Gastrocnemius medialis (tissue), 4 donors: ENCODE results near the gene PPP2R2B.

Source experiments
- POLR2A ChIP-seq, 2 donors: fragments of 450-650 bp; IDR thresholded peaks; one replicate each; pipeline ENCODE4 v1.6.1; 2017; ENCODE audit warnings: antibody characterized with exemption in 2 of 2, mild to moderate bottlenecking in 2 of 2, moderate library complexity in 2 of 2
- TF ChIP-seq, protein P1 (sequence below), 5 experiments: fragments of 450-650 bp in 3 of 5; fragments of 200-600 bp in 2 of 5; sonication (generic) in 2 of 5; IDR thresholded peaks in 4 of 5; conservative IDR thresholded peaks in 1 of 5; 1 replicate in 4 of 5; 2 replicates in 1 of 5; pipeline ENCODE4 v1.5.1; 2016 to 2019; ENCODE audit warnings: antibody characterized with exemption in 5 of 5, mild to moderate bottlenecking in 3 of 5, moderate library complexity in 3 of 5

DNA sequence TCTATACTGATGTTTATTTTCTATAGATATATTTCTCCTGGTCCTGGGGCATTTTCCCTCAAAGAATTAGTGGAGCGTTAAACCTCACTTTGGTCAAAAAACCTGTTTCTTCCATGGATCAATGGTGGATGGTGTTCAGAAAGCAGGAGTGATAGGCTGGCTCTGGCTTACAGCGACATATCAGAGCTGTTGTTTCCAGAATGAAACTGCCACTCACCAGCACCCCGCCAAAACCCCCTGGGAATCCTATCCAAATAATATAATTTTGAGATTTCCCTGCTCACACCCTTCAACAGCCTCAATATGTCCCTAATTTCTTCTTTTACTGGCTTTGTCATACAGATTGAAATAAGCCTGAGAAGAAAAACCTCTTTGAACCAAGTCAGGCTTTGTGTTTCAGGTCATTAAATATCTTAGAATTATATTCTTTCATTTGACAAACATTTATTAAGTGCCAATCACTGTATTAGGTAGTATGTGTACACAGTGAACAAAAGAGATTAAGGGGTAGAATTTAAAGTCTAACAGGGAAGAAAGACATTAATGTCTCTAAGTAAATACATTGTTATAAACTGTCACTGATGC lies 218.1 kb downstream of the PPP2R2B start:
- TF ChIP-seq, protein P1, sequence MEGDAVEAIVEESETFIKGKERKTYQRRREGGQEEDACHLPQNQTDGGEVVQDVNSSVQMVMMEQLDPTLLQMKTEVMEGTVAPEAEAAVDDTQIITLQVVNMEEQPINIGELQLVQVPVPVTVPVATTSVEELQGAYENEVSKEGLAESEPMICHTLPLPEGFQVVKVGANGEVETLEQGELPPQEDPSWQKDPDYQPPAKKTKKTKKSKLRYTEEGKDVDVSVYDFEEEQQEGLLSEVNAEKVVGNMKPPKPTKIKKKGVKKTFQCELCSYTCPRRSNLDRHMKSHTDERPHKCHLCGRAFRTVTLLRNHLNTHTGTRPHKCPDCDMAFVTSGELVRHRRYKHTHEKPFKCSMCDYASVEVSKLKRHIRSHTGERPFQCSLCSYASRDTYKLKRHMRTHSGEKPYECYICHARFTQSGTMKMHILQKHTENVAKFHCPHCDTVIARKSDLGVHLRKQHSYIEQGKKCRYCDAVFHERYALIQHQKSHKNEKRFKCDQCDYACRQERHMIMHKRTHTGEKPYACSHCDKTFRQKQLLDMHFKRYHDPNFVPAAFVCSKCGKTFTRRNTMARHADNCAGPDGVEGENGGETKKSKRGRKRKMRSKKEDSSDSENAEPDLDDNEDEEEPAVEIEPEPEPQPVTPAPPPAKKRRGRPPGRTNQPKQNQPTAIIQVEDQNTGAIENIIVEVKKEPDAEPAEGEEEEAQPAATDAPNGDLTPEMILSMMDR (IDR thresholded peaks at IDR 0.05 in 4 of 5, conservative IDR thresholded peaks at IDR 0.05 in 1 of 5): no peak
- TF ChIP-seq POLR2A (IDR thresholded peaks at IDR 0.05): no peak
